Airway epithelial cell (primary cell): Measurements from ENCODE around the gene CYP2A6. TPM values are rescaled to one million over a fixed set of nuclear protein-coding genes. Genes with fewer than 3 reads are reported as not detected.

Source experiments
- total RNA-seq: library from RNA; depleted of rRNA; stranded (reverse); fragments of >200 nt; gene quantifications from 2 replicates; pipeline ENCODE4 v1.2.3, GENCODE V29; 2015

The CYP2A6 gene, protein sequence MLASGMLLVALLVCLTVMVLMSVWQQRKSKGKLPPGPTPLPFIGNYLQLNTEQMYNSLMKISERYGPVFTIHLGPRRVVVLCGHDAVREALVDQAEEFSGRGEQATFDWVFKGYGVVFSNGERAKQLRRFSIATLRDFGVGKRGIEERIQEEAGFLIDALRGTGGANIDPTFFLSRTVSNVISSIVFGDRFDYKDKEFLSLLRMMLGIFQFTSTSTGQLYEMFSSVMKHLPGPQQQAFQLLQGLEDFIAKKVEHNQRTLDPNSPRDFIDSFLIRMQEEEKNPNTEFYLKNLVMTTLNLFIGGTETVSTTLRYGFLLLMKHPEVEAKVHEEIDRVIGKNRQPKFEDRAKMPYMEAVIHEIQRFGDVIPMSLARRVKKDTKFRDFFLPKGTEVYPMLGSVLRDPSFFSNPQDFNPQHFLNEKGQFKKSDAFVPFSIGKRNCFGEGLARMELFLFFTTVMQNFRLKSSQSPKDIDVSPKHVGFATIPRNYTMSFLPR
- not detected in 2 replicates for total RNA-seq

DNA sequence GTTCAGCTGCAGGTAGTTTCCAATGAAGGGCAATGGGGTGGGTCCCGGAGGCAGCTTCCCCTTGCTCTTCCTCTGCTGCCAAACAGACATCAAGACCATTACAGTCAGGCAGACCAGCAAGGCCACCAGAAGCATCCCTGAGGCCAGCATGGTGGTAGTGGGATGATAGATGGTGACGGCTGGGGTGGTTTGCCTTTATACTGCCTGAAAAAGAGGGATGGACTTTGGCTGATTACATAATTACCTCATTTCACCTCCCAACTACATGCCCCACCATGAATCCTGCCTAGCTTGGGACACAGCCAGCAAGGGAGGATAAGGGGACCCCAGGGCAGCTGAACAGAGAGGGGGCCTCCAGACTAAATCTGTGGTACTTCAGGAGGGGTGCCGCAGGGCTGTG is at the start of gene CYP2A6:
CYP2A6 (minus strand) TSS at position 171 of the 400 bp plus-strand sequence; CDS start at position 150, 21 bp downstream.

DNA sequence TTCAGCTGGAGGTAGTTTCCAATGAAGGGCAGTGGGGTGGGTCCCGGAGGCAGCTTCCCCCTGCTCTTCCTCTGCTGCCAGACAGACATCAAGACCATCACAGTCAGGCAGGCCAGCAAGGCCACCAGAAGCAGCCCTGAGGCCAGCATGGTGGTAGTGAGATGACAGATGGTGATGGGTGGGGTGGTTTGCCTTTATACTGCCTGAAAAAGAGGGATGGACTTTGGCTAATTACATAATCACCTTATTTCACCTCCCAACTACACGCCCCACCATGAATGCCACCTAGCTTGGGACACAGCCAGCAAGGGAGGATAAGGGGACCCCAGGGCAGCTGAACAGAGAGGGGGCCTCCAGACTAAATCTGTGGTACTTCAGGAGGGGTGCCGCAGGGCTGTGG is 31.8 kb upstream of the CYP2A6 start, which contains the start of gene CYP2A7:
CYP2A7 (minus strand) TSS at position 170 of the 400 bp plus-strand sequence; CDS start at position 149, 21 bp downstream.

DNA sequence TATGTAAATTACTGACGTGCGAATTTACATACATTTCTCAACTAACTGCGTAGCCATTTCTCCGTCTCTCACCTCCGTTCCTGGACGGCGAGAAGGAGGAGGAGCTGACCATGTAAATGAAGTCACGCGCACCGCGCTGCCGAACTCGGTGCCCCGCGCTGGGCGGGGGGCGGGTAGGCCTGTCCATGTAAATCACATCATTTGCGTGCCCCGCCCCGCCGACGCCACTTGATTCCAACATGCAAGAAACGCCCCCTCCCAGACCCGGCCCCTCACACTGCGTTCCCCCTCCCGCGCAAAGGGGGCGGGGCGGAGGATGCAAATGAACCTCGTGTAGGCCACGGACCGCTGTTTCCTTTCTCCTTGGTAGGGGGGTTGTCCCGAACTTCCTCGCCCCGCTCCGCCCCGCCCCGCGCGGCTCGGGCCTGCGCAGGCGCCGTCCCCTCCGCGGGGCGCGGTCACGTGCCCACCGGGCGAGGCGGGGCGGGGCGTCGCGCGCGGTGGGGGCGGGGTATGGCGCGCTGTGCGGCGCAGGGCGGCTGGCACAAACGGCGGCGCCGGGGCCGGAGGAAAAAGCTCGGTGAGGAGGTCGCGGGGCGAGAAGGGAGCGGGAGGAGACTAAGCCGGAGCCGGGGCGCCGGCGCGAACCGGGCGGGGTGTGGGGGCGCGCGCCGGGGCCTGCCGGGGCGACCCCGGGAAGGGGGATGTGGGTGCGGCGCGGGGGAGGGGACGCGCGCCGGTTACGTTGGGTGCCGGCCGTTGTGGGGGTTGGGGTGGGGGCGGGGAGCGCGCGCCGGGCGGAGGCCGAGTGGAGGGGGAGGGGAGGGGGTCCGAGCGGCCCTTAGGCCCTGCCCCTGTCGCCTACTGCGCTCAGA is 51.3 kb downstream of the CYP2A6 start, which contains the start of gene EGLN2:
EGLN2 (plus strand) TSS at position 509 of the 875 bp plus-strand sequence. CDS start 1,382 bp downstream, outside the sequence.

Other genes with a start within 250 kb of the CYP2A6 start
- 77.5 and 90.4 TPM in 2 replicates for gene LTBP4, start 249.1 kb downstream of the CYP2A6 start, total RNA-seq
- gene NUMBL, start 159.8 kb downstream of the CYP2A6 start, total RNA-seq: 18.9 and 19.9 TPM in 2 replicates
- 18.1 and 43.4 TPM in 2 replicates for gene COQ8B, start 133.6 kb downstream of the CYP2A6 start, total RNA-seq
- 40.4 and 44.4 TPM in 2 replicates for gene ITPKC, start 133.3 kb downstream of the CYP2A6 start, total RNA-seq
- 2.5 and 2.8 TPM in 2 replicates for gene ACTMAP, start 100.0 kb downstream of the CYP2A6 start, total RNA-seq
- gene SNRPA, start 99.2 kb downstream of the CYP2A6 start, total RNA-seq: 111 and 151 TPM in 2 replicates
- 0.88 and 0.92 TPM in 2 replicates for gene MIA, start 74.9 kb downstream of the CYP2A6 start, total RNA-seq
- gene RAB4B, start 72.2 kb downstream of the CYP2A6 start, total RNA-seq: 23.0 and 30.3 TPM in 2 replicates
- 66.5 and 80.6 TPM in 2 replicates for gene EGLN2, start 51.3 kb downstream of the CYP2A6 start, total RNA-seq
- gene CYP2A7, start 31.8 kb upstream of the CYP2A6 start, total RNA-seq: not detected in 2 replicates
- gene CYP2B6, start 140.8 kb upstream of the CYP2A6 start, total RNA-seq: not detected in 2 replicates
- gene CYP2A13, start 238.0 kb upstream of the CYP2A6 start, total RNA-seq: not detected in 2 replicates